ENCODE results near the gene ZNF560.

ZNF560 gene

DNA sequence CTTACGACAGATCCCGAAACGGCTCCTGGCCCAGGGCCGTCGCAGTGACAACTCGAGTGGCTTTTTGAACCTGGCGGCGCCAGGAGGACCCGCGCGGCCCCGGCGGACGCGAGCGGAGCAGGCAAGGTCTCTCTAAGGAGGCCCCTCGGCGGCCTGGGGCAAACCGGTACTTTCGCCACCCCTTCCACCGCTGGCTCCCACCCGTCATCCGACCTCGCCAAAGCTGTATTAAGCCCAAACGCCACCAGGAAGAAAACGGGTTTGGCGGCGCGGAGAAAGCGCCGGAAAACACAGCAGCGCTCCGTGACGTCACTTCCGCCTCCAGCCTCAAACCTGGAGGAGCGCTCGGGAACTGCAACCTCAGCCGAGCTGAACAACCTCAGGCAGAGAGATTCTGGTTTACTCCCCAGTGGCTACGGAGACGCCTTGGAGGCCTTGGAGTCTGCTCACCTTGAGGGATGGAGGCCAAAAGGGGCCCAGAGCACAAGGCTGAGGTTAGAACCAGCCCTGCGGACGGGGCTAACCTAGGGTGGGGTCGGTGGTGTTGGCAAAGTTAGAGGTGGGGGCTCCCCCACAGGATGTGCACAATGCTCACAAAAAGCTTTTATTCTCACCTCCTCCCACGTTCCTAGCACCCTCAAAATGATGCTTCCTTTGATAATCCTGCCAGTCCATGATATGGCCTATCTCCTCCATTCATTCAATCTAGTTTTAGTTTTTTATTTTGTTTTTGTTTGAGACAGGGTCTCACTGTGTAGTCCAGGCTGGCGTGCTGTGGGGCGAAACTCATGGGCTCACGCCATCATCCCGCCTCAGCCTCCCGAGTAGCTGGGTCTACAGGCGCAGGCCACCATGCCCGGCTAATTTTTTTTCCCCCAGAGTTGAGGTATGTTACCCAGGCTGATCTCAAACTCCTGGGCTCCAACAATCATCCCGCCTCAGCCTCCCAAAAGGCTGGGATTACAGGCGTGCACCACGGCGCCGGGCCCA, 62.8 kb downstream of the ZNF560 start, which contains the start of gene ZNF266:
TSS of gene ZNF266 (minus strand) at position 295 of the 990 bp plus-strand sequence. CDS start 15,484 bp downstream, outside the sequence.
- peak; percentile 93 for DNase-seq

DNA sequence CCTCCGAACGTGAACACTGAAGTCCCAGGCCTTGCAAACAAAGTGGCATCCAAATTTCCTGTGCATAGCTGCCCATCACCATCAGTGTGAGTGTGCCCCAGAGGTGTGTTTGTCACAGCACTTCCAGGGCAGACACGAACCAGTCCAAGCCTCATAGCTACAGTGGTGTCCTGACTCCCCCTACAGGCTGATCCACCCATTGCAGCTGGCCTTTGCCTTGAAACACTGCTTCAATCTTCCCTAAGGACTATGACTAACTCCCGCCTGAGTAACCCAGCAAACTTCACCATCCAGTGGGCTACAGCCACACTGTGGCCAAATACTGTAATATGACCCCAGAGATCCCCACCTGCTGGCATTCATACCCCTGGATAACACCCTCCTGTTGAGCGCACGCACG, 66.9 kb downstream of the ZNF560 start:
- DNase-seq = no peak

DNA sequence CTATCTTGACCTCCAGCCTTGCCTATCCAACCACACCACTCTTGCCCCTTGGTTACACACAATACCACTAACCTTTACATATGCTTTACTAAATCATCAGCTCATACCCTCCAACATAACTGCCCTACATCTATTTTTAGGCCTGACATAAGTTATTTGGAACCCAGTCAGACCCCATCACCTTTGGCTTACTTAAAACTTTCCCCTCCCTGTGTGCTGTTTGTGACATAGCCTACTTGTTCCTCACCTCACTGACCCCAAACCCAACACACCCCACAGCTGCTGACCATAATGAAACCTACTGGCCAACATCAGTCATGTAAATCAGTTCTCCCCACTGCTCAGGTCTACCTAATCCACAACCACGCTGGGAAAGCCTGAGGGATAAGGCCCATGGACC, 68.0 kb downstream of the ZNF560 start:
- DNase-seq = no peak

DNA sequence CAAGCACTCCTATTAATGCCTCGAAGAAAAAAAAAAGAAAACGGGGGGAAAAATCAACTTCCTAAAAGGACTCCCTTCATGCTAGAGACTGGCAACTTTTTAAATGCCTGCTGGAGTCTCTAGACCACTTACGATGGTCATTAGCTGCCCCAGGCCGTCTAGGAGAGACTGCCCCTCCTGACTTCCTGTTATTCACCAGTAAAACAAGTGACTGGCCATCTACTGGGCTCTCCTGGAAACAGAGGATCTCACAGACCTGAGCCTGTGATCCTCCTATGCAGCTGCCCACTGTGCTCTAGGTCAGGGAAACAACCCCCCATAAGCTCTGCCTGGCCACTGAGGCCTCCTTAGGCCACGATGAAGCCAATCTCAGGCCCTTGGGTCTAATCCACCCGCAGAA, 70.5 kb downstream of the ZNF560 start:
- DNase-seq = no peak
